Large intestine (tissue), 3 donors: ENCODE results near the gene HMGB2. TPM values are rescaled to one million over a fixed set of nuclear protein-coding genes. Genes with fewer than 3 reads are reported as not detected.

Source experiments
- DNase-seq, 2 donors: peaks; one replicate each; pipeline versions ENCODE4 v3.0.0 to v3.0.0-alpha.2; 2013
- H3K27ac ChIP-seq: one replicate; pipeline ENCODE4 v1.5.1; 2013; ENCODE audit warnings: low read length
- H3K27me3 ChIP-seq: 2 replicates; pipeline ENCODE4 v1.6.1; 2013; ENCODE audit warnings: low read length; ENCODE audit not compliant: control insufficient read depth, insufficient read depth
- H3K36me3 ChIP-seq: 2 replicates; pipeline ENCODE4 v1.6.1; 2013; ENCODE audit warnings: low read length; ENCODE audit not compliant: control insufficient read depth, insufficient read depth
- H3K4me1 ChIP-seq: one replicate; pipeline ENCODE4 v1.6.1; 2013; ENCODE audit warnings: low read length; ENCODE audit not compliant: control insufficient read depth, insufficient read depth
- H3K4me3 ChIP-seq: one replicate; pipeline ENCODE4 v1.5.1; 2013; ENCODE audit warnings: low read length
- H3K9me3 ChIP-seq: one replicate; pipeline ENCODE4 v1.6.1; 2013; ENCODE audit warnings: mild to moderate bottlenecking, low read depth, low read length, moderate library complexity; ENCODE audit not compliant: control insufficient read depth
- WGBS: methylation state at CpG from one replicate; pipeline ENCODE4 v1.1.5; 2013; ENCODE audit warnings: low lambda C conversion rate; ENCODE audit not compliant: insufficient coverage; 5-methylcytosine and 5-hydroxymethylcytosine counted together
- polyA plus RNA-seq: library from polyadenylated mRNA; unstranded; fragments of 120-200 nt; gene quantifications from one replicate; pipeline ENCODE4 v1.2.1, GENCODE V29; 2013

HMGB2 gene
- polyA plus RNA-seq, 1 donor: 172 TPM

- Histone ChIP-seq H3K27me3 (no peaks in the 10 kb centered on the region), H3K27ac (no peak overlapping the region), H3K9me3 (no peaks in the 10 kb centered on the region), H3K36me3 (peaks cover 28% of the 10 kb centered on the region), H3K4me1 (no peaks in the 10 kb centered on the region), H3K4me3 (no peak overlapping the region)
- DNase-seq: no peak
- no CpG with 5 or more reads among the region's 5 CpGs for WGBS
These were observed 9.0 kb downstream of the HMGB2 start for GRCh38 chr4:173325007-173325736.

- Histone ChIP-seq H3K27me3 (no peaks in the 10 kb centered on the region), H3K4me3 (no peak overlapping the region), H3K27ac (no peak overlapping the region), H3K36me3 (peaks cover 26% of the 10 kb centered on the region), H3K4me1 (no peaks in the 10 kb centered on the region), H3K9me3 (no peaks in the 10 kb centered on the region)
- no peak for DNase-seq
- WGBS: 100% methylated on average over 2 of the region's 2 CpGs
These were observed 14.5 kb downstream of the HMGB2 start for GRCh38 chr4:173319696-173320095.

GRCh38 chr4:173318648-173319211, 15.4 kb downstream of the HMGB2 start:
- H3K4me1 ChIP-seq: no peaks in the 10 kb centered on the region
- no peaks in the 10 kb centered on the region for H3K9me3 ChIP-seq
- H3K36me3 ChIP-seq: peaks cover 32% of the 10 kb centered on the region
- no peaks in the 10 kb centered on the region for H3K27me3 ChIP-seq
- DNase-seq: no peak
- no peak overlapping the region for H3K4me3 ChIP-seq
- H3K27ac ChIP-seq: no peak overlapping the region
- WGBS: 50% methylated on average over 3 of the region's 3 CpGs

GRCh38 chr4:173318240-173318639, 15.9 kb downstream of the HMGB2 start:
- peaks cover 32% of the 10 kb centered on the region for H3K36me3 ChIP-seq

GRCh38 chr4:173317004-173317403, 17.2 kb downstream of the HMGB2 start:
- Histone ChIP-seq H3K4me3 (no peak overlapping the region), H3K36me3 (peaks cover 30% of the 10 kb centered on the region), H3K4me1 (no peaks in the 10 kb centered on the region), H3K27ac (no peak overlapping the region), H3K9me3 (no peaks in the 10 kb centered on the region), H3K27me3 (no peaks in the 10 kb centered on the region)
- no peak for DNase-seq
- 100% methylated on average over 2 of the region's 3 CpGs for WGBS

More at GRCh38 chr4:173318240-173318639, 15.9 kb downstream of the HMGB2 start:
- no peak for DNase-seq
- H3K27ac ChIP-seq: no peak overlapping the region
- no peak overlapping the region for H3K4me3 ChIP-seq
- no peaks in the 10 kb centered on the region for H3K9me3 ChIP-seq
- no peaks in the 10 kb centered on the region for H3K27me3 ChIP-seq
- H3K4me1 ChIP-seq: no peaks in the 10 kb centered on the region

GRCh38 chr4:173316060-173316459, 18.1 kb downstream of the HMGB2 start:
- WGBS: 89% methylated on average over 2 of the region's 2 CpGs
- H3K36me3 ChIP-seq: peaks cover 28% of the 10 kb centered on the region
- no peaks in the 10 kb centered on the region for H3K4me1 ChIP-seq
- H3K27me3 ChIP-seq: no peaks in the 10 kb centered on the region
- H3K27ac ChIP-seq: no peak overlapping the region
- H3K4me3 ChIP-seq: no peak overlapping the region
- no peaks in the 10 kb centered on the region for H3K9me3 ChIP-seq
- DNase-seq: no peak

GRCh38 chr4:173314715-173315114, 19.4 kb downstream of the HMGB2 start:
- no peak for DNase-seq
- Histone ChIP-seq H3K36me3 (peaks cover 31% of the 10 kb centered on the region), H3K27ac (no peak overlapping the region), H3K9me3 (no peaks in the 10 kb centered on the region), H3K4me1 (no peaks in the 10 kb centered on the region), H3K27me3 (no peaks in the 10 kb centered on the region), H3K4me3 (no peak overlapping the region)
- WGBS: 85% methylated on average over 2 of the region's 3 CpGs

- WGBS: no CpG with 5 or more reads among the region's 4 CpGs
- Histone ChIP-seq H3K4me1 (no peaks in the 10 kb centered on the region), H3K27ac (no peak overlapping the region), H3K36me3 (peaks cover 40% of the 10 kb centered on the region), H3K27me3 (no peaks in the 10 kb centered on the region), H3K9me3 (no peaks in the 10 kb centered on the region), H3K4me3 (no peak overlapping the region)
- DNase-seq: no peak
These were observed 22.8 kb downstream of the HMGB2 start for GRCh38 chr4:173311368-173311767.

- WGBS: no CpG with 5 or more reads among the region's 3 CpGs
- Histone ChIP-seq H3K36me3 (peaks cover 30% of the 10 kb centered on the region), H3K27ac (no peak overlapping the region), H3K9me3 (no peaks in the 10 kb centered on the region), H3K4me3 (no peak overlapping the region), H3K27me3 (no peaks in the 10 kb centered on the region), H3K4me1 (no peaks in the 10 kb centered on the region)
- DNase-seq: no peak
These were observed 26.4 kb downstream of the HMGB2 start for GRCh38 chr4:173307778-173308177.

- no peaks in the 10 kb centered on the region for H3K27me3 ChIP-seq
- 0% methylated on average over 1 of the region's 5 CpGs for WGBS
- H3K4me1 ChIP-seq: no peaks in the 10 kb centered on the region
- no peak for DNase-seq
- no peak overlapping the region for H3K4me3 ChIP-seq
- no peak overlapping the region for H3K27ac ChIP-seq
- H3K9me3 ChIP-seq: no peaks in the 10 kb centered on the region
- H3K36me3 ChIP-seq: peaks cover 12% of the 10 kb centered on the region
These were observed 32.5 kb downstream of the HMGB2 start for GRCh38 chr4:173301518-173302201.
